D721Med (cell line): ENCODE data around the gene PIK3R2.

Experiments used
- DNase-seq: peaks from one replicate; pipeline ENCODE4 v3.0.0; 2011; ENCODE audit warnings: low spot score; ENCODE audit not compliant: insufficient read length
- FAIRE-seq: peaks from 2 replicates; lab custom pipeline; 2011; peaks lifted over from hg19 to GRCh38; lab: Jason Lieb, UNC
- TF ChIP-seq, protein P1 (sequence below): IDR thresholded peaks from 2 replicates; pipeline ENCODE4 v1.5.1; 2012; ENCODE audit warnings: mild to moderate bottlenecking, control low read depth; ENCODE audit not compliant: insufficient read depth; ENCODE audit errors: missing control alignments

Gene PIK3R2

DNA sequence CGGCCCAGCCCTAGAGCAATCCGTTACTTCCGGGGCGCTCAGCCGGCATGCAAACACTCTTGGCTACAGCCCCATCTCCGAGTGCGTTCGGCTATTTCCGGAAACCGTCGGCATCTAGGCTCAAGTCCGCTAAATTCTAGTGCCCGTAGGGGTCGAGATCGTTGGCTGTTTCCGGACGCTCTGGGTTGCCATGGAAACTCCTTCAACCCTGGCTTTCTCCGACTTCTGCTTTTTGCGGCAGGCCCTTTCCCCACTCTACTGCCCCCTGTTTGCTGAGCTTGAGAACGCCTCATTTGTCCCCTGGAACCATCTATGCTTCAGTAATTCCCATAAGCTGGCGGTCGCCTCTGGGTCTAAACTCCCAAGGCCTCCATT, 534 bp upstream of the PIK3R2 start:
- FAIRE-seq: no peak

DNA sequence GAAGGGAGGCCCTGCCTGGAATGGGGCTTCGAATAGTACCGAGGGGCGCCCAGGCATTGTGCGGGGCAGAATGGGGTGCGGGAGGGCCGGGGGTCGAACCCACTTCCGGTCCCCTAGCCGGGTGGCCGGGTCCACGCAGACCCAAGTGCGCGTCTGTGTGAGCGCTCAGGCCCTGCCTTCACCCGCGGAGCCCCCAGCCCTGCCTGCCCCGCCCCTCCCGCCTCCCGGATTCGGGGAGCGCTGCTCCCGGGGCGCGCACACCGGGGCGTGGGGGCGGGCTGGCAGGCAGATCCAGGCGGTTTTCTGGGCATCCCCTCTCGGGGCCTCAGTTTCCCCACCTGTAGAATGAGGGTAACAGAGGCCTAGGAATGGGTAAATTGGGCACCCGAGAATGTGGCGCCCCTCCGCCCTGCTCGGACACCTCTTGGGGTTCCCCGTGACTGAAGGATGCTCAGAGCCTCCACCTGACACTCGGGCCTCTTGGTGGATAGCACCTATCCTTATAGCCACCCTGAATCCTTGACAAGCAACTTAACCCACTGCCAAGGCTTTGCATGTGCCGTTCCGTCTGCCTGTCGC, 682 bp downstream of the PIK3R2 start:
- DNase-seq (no peak), FAIRE-seq (no peak)
- TF ChIP-seq, protein P1, sequence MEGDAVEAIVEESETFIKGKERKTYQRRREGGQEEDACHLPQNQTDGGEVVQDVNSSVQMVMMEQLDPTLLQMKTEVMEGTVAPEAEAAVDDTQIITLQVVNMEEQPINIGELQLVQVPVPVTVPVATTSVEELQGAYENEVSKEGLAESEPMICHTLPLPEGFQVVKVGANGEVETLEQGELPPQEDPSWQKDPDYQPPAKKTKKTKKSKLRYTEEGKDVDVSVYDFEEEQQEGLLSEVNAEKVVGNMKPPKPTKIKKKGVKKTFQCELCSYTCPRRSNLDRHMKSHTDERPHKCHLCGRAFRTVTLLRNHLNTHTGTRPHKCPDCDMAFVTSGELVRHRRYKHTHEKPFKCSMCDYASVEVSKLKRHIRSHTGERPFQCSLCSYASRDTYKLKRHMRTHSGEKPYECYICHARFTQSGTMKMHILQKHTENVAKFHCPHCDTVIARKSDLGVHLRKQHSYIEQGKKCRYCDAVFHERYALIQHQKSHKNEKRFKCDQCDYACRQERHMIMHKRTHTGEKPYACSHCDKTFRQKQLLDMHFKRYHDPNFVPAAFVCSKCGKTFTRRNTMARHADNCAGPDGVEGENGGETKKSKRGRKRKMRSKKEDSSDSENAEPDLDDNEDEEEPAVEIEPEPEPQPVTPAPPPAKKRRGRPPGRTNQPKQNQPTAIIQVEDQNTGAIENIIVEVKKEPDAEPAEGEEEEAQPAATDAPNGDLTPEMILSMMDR: no peak

More for the DNA sequence above, 534 bp upstream of the PIK3R2 start:
- TF ChIP-seq, protein P1: peak; percentile 46
- DNase-seq: peak; percentile 92

DNA sequence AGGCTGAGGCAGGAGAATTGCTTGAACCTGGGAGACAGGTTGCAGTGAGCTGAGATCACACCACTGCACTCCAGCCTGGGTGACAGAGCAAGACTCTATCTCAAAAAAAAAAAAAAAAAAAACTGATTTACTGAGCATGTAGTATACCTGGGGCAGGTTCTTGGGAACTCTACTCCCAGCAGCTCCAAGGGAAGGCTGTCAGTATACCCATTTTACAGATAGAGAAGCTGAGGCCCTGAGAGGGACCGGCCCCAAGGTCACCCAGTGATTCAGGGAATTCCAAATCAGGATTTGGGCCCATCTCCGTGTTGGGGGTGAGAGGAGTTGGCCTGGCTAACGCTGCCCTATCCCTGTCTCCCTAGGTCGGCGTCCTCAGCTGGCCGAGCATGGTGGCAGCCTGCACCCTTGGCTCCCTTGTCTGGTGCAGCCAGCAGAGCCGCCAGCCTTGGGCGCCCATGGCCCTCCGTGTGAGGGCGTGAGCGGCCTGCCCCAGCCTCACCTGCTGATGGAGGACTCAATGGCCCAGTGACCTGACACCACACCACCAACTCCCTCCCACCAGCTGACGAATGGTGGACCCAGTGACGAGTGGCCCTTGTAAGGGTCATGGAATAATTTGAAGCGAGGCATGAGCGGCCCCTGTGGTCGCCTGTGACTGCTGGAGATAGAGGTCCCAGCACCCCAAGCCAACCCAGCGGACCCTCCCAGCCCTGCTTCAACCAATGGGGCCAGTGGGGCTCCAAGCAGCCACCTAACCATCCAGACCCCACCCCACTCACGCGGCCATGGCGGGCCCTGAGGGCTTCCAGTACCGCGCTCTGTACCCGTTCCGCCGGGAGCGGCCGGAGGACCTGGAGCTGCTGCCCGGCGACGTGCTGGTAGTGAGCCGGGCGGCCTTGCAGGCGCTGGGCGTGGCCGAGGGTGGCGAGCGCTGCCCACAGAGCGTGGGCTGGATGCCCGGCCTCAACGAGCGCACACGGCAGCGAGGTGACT, 2.4 kb downstream of the PIK3R2 start:
- FAIRE-seq (no peak), DNase-seq (no peak)
- TF ChIP-seq, protein P1: no peak

DNA sequence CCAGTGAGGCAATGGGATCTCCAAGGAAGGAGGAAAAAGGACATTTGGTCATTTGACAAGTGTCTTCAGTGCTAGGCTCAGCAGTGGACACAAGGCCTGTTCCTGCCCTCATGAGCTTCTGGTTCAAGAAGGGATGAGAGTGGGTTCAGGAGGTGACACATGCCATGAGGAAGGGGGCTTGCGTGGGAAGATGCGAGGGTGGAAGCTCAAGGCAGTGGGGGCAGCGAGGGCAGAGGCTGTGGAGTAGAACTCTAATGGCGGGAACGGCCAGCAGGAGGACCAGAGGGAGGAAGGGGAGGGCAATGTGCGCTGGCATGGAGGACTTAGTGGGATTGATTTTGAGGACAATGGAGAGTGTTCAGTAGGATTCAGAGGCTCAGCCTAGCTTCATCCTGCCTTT, 3.3 kb downstream of the PIK3R2 start:
- no peak for DNase-seq

DNA sequence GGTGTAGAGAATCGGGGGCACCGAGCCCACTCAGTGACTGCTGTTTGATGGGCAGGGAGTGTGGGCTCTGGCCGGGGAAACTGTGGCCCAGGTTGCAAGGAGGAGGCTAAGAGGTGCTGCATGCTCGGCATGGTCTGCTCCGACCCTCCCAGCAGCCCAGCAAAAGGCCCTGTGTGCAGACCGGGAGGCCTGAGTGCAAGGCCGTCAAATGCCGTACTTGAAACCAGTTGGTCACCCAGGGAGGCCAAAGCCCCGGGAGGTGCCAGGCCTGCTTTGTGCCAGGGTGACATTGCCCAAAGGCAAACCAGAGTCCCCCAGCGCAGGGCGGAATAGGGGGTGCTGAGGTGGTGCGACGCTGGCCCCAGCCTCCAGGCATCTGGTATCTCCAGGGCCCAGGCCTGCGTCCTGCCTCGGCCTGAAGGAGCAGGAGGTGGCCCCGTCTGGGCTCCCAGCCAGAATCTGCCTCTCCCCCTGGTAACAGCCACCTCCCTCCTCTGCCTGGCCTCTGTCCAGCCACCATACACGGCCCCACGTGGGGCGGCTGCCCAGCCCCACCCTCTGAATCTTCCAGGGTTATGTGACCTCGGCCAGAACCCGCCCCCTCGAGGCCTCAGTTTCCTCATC, 4.0 kb downstream of the PIK3R2 start:
- FAIRE-seq (no peak), DNase-seq (no peak)
- TF ChIP-seq, protein P1: no peak

More for the DNA sequence above, 3.3 kb downstream of the PIK3R2 start:
- FAIRE-seq: no peak
- TF ChIP-seq, protein P1: no peak

DNA sequence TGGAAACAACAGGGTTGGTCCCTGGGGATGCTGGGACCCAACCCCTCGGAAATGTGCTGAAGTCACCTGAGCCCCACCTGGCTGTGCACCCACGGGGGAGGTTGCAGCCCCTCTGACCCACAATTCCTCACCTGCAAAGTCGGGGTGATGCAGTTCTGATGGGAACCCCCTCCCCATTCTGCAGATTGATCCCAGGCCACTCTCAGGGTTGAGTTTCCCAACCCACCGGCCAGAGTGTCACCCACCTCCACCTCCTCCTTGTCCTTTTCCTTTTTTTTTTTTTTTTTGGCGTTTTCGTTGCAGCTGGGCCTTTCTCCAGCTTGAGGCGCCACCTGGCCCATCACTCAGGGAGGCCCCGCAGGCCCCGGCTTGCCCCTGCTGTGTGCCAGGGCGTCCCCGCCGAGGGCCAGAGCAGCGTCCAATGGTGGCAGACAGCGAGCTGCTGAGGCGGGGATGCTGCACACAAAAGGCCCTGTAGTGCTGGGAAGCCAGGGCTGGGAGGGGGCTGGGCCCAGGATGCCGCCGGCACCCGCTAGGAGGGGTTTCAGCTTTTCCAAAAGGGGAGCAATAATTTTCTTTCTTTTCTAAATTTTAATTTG, 4.6 kb downstream of the PIK3R2 start:
- FAIRE-seq: no peak
- TF ChIP-seq, protein P1: no peak
- no peak for DNase-seq
